Endothelial cell of umbilical vein (primary cell): ENCODE results near the gene ARSK. TPM values are rescaled to one million over a fixed set of nuclear protein-coding genes. Genes with fewer than 3 reads are reported as not detected.

ENCODE experiments used
- BruUV-seq: library from RNA; stranded (reverse); fragments of 400-500 nt; replicated peaks from 2 replicates; lab custom pipeline; 2021; lab: Mats Ljungman, UMichigan
- CTCF ChIA-PET: fragments of 300-600, 350-600 bp; sonication (Branson Sonifier 250); formaldehyde crosslinking; loops from one replicate; lab custom pipeline; 2021; ENCODE audit warnings: antibody characterized with exemption, inconsistent platforms; lab: Charles Lee
- POLR2A ChIA-PET: fragments of 300-600, 350-600 bp; sonication (Branson Sonifier 250); formaldehyde crosslinking; loops from one replicate; lab custom pipeline; 2021; ENCODE audit warnings: antibody characterized with exemption, inconsistent platforms; lab: Charles Lee
- DNase-seq: peaks from one replicate; pipeline ENCODE4 v3.0.0-alpha.2; 2011; ENCODE audit warnings: low read depth, low spot score
- FAIRE-seq: peaks from 2 replicates; lab custom pipeline; 2011; peaks lifted over from hg19 to GRCh38; lab: Jason Lieb, UNC
- H2AFZ ChIP-seq: 2 replicates; pipeline ENCODE4 v1.6.0; 2012; ENCODE audit warnings: low read depth, low read length, control low read depth, inconsistent platforms
- H3K27ac ChIP-seq: 2 replicates; pipeline ENCODE4 v1.5.1; 2011; ENCODE audit warnings: low read depth, mild to moderate bottlenecking, control low read depth, low read length, moderate library complexity; ENCODE audit not compliant: insufficient read depth
- H3K27me3 ChIP-seq, 2 experiments: 2 replicates each; pipeline versions ENCODE4 v1.6.0 to v1.6.1; 2011; ENCODE audit warnings: low read length in 2 of 2, mixed read lengths in 1 of 2; ENCODE audit not compliant: control insufficient read depth in 2 of 2, insufficient read depth in 2 of 2
- H3K36me3 ChIP-seq, 2 experiments: 2 replicates in 1 of 2; 3 replicates in 1 of 2; pipeline ENCODE4 v1.5.1; 2011; ENCODE audit warnings: low read length in 2 of 2, mild to moderate bottlenecking in 1 of 2, moderate library complexity in 1 of 2; ENCODE audit not compliant: control insufficient read depth in 2 of 2, insufficient read depth in 2 of 2; ENCODE audit errors: extremely low read depth in 1 of 2
- H3K4me1 ChIP-seq: 3 replicates; pipeline ENCODE4 v1.5.1; 2011; ENCODE audit warnings: mild to moderate bottlenecking, low read length; ENCODE audit not compliant: control insufficient read depth, insufficient read depth; ENCODE audit errors: extremely low read depth
- H3K4me2 ChIP-seq: 2 replicates; pipeline ENCODE4 v1.6.1; 2011; ENCODE audit warnings: low read length, control low read depth, mixed read lengths; ENCODE audit not compliant: insufficient read depth
- H3K4me3 ChIP-seq, 3 experiments: fragments of 200-600 bp in 1 of 3; sonication (generic), shearing (Covaris generic) in 1 of 3; replicated peaks in 1 of 3; 2 replicates each; pipeline ENCODE4 v1.5.1; 2011 to 2016; ENCODE audit warnings: control low read depth in 3 of 3, low read length in 3 of 3, mild to moderate bottlenecking in 2 of 3, inconsistent platforms in 1 of 3, low read depth in 1 of 3, moderate library complexity in 1 of 3; ENCODE audit not compliant: insufficient read depth in 1 of 3
- H3K79me2 ChIP-seq: 2 replicates; pipeline ENCODE4 v1.6.0; 2012; ENCODE audit warnings: low read length, inconsistent platforms; ENCODE audit not compliant: control insufficient read depth, insufficient read depth
- H3K9ac ChIP-seq: replicated peaks from 2 replicates; pipeline ENCODE3; 2011; ENCODE audit warnings: low read length, control low read depth; ENCODE audit not compliant: insufficient read depth; ENCODE audit errors: extremely low read depth
- H3K9me1 ChIP-seq: replicated peaks from 3 replicates; pipeline ENCODE4 v1.6.0; 2011; ENCODE audit warnings: mild to moderate bottlenecking, low read length; ENCODE audit not compliant: control insufficient read depth, insufficient read depth; ENCODE audit errors: extremely low read depth
- H3K9me3 ChIP-seq: replicated peaks from 2 replicates; pipeline ENCODE4 v1.5.1; 2012; ENCODE audit warnings: low read length, inconsistent platforms; ENCODE audit not compliant: control insufficient read depth, insufficient read depth
- H4K20me1 ChIP-seq: replicated peaks from 2 replicates; pipeline ENCODE3; 2011; ENCODE audit warnings: mild to moderate bottlenecking, low read length; ENCODE audit not compliant: control insufficient read depth, insufficient read depth; ENCODE audit errors: extremely low read depth
- FOS ChIP-seq: IDR thresholded peaks from 2 replicates; pipeline ENCODE4 v1.6.1; 2011; ENCODE audit warnings: mild to moderate bottlenecking, low read length, moderate library complexity, borderline replicate concordance; ENCODE audit not compliant: insufficient read depth
- JUN ChIP-seq: IDR thresholded peaks from 2 replicates; pipeline ENCODE4 v1.6.1; 2011; ENCODE audit warnings: borderline replicate concordance, low read depth; ENCODE audit not compliant: insufficient read length, insufficient read depth
- MYC ChIP-seq: IDR thresholded peaks from one replicate; pipeline ENCODE4 v1.6.1; 2011; ENCODE audit warnings: mild to moderate bottlenecking, low read depth, low read length
- dilution Hi-C: fragments of 300-500 bp; cut with MboI; formaldehyde crosslinking; loops from one replicate; pipeline ENCODE4 v1.15.0; 2019; ENCODE audit warnings: low sequenced_read_pairs; ENCODE audit not compliant: extremely low pct_ligation_motif_present
- intact Hi-C: fragments of 100-400 bp; cut with micrococcal nuclease; formaldehyde crosslinking; loops from one replicate; pipeline ENCODE4 v1.10.0; 2022
- polyA plus RNA-seq, 4 experiments: library from polyadenylated mRNA; depleted of rRNA in 3 of 4; stranded (reverse) in 3 of 4; unstranded in 1 of 4; fragments of >200 nt; gene quantifications; 2 replicates each; pipeline versions ENCODE4 v1.2.1 to v1.2.3, GENCODE V29; 2011 to 2012; ENCODE audit warnings: missing spikeins in 1 of 4
- total RNA-seq: library from RNA; stranded (reverse); gene quantifications from 2 replicates; pipeline ENCODE4 v1.2.3, GENCODE V29; 2021
- TF ChIP-seq, protein P1 (sequence below): IDR thresholded peaks from 2 replicates; pipeline ENCODE4 v1.6.1; 2011; ENCODE audit not compliant: insufficient read depth, insufficient read length

ARSK gene
- total and polyA plus RNA-seq, 2 donors (not counting 3 experiments of a cell fraction or from before 2014, with no cell fraction given): 3.7 to 4.9 TPM

DNA sequence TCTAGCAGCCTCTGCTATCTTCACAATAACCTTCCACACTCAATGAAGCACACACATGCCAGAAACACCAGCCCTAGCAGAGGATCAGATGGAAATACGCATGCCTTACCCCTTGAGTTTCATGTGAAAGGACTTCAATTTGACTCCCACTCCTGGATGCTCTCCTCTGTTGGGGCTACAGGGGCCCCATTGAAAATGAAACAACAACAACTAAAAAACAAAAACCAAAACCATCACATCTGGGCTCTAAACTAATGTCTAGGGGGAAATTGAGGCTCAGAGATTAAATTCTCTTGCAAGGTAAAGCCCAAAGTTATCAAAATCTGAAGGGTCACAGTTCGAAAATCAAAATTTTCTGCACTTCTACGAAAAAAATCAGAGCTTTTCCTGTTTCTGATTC lies 83.7 kb downstream of the ARSK start:
- Histone ChIP-seq H3K27me3 (peaks cover 0 to 4% of the 10 kb centered on the region in 2 experiments), H3K4me3 (no peak overlapping the region), H3K4me2 (no peak overlapping the region), H3K9me3 (no peaks in the 10 kb centered on the region), H3K4me1 (no peaks in the 10 kb centered on the region), H2AFZ (no peak overlapping the region), H3K9me1 (no peaks in the 10 kb centered on the region), H3K9ac (no peak overlapping the region), H3K36me3 (no peaks in the 10 kb centered on the region), H4K20me1 (no peaks in the 10 kb centered on the region), H3K27ac (no peak overlapping the region), H3K79me2 (no peaks in the 10 kb centered on the region)
- CTCF ChIA-PET: no interaction called here
- no peak for DNase-seq
- dilution Hi-C loops (loop anchor here (25.0 kb wide), 1 partner anchor 199 kb away; no protein-coding TSS in a partner anchor), intact Hi-C loops (no loop called here)
- POLR2A ChIA-PET: no interaction called here
- BruUV-seq: no TSS peak
- TF ChIP-seq JUN (no peak), FOS (no peak), MYC (no peak)
- no peak for FAIRE-seq

DNA sequence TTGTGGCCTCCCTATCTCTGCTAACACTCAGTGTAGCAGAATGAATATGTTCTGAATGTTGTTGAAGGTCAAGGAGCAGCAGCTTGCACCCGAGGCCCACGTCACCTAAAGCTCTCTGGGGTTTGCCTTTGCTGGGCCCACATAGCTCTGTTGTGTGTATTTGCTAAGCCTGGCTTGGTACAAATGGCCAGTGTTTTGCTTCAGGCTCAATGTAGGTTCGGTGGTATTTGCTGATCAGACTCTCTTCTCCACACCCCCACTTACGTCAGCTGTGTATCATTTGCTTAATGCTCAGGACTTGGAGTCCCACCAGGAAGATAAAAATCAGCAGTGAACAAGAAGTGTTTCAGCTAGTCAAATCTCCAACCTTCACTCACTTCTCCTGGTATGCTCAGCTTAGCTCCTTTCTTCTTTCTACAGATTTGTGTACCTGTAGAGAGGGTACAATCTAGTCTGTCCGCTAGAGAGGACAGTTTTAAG lies 86.9 kb downstream of the ARSK start:
- intact Hi-C loops: loop anchor here (5.0 to 10.0 kb wide), 2 partner anchors 696 to 953 kb away; no protein-coding TSS in a partner anchor
- Histone ChIP-seq H3K9me1 (no peaks in the 10 kb centered on the region), H3K79me2 (no peaks in the 10 kb centered on the region), H3K36me3 (no peaks in the 10 kb centered on the region), H3K4me3 (no peak overlapping the region), H3K27ac (no peak overlapping the region), H3K4me2 (no peak overlapping the region), H3K9ac (no peak overlapping the region), H3K27me3 (peaks cover 0 to 4% of the 10 kb centered on the region in 2 experiments), H3K9me3 (no peaks in the 10 kb centered on the region), H3K4me1 (peaks cover 3% of the 10 kb centered on the region), H4K20me1 (no peaks in the 10 kb centered on the region), H2AFZ (no peak overlapping the region)
- BruUV-seq: no TSS peak
- ChIA-PET POLR2A (no interaction called here), CTCF (interaction anchor here (1.0 to 4.0 kb wide), 2 partner anchors 10 to 205 kb away, joined by 3 to 17 read pairs; no protein-coding TSS in a partner anchor)
- DNase-seq (no peak), FAIRE-seq (no peak)
- dilution Hi-C loops: loop anchor here (25.0 kb wide), 1 partner anchor 196 kb away; no protein-coding TSS in a partner anchor
- TF ChIP-seq, protein P1, sequence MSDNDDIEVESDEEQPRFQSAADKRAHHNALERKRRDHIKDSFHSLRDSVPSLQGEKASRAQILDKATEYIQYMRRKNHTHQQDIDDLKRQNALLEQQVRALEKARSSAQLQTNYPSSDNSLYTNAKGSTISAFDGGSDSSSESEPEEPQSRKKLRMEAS: no peak
